AG08396 (cell line): ENCODE measurements around the gene WNK4.
"Not testable (repeated sequence)": the region's sequence is repeated elsewhere in the genome, so short reads cannot be mapped to it uniquely, and the experiment has no call there.

Source experiments
- DNase-seq: peaks from one replicate; pipeline ENCODE4 v3.0.0; 2012; ENCODE audit warnings: low spot score, mixed read lengths

Gene WNK4

DNA sequence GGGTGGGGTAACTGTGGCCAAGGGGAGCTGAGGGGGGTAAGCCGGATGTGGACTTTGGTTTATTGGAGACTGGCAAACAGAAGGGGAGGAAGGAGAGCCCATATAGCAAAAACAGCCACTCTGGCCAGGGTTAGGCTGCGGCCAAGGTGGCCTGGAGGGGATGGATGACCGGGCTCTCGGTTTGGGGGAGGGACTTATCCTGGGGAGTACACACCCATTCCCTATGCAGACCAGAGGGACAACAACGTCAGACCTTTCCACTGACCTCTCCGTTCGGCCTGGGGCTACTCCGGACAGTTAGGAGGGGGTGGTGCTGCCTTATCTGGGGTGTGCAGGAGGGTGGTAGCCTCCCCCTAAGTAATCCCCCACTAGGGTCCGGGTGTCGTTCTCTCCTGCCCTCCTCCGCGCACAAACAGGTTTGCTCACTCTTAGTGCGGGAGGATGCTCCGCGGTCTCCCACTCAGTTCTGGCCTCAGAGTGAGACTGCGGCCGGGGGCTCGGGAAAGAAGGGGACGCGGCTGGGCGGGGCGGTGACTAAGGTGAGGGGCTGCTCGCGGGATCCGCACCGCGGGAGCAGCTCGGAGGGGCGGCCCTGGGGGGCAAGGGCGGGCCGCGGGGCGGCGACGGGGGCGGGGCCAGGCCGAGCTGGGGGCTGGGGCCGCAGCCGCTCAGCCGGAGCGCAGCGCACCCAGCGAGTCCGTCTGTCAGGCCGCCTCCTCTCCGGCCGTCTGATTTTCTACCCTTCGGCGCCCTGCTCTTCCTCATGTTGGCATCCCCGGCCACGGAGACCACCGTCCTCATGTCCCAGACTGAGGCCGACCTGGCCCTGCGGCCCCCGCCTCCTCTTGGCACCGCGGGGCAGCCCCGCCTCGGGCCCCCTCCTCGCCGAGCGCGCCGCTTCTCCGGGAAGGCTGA lies at the start of gene WNK4:
Gene WNK4, plus strand, starts transcription at position 675 of the 915 bp plus-strand sequence. Its CDS starts 89 bp downstream, at position 764.
- DNase-seq, result peak; percentile 79

DNA sequence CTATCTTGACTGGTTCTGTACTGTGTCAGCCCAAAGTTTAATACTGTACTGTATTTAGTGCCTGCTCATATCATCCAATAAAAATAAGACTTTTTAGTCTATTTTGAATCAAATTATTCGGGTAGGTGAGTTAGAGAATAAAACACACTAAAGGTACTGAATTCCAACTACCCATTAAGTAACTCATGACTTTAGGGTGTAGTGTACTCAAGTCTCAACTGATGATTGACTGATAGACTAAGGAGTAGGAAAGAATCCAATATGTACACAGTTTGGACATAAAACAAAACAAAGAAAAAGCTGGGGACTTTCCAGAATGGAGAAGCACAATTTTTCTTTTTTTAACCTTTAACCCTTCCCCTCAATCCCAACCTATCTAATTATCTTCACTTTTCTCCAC lies 39.7 kb upstream of the WNK4 start:
- DNase-seq, result no peak

DNA sequence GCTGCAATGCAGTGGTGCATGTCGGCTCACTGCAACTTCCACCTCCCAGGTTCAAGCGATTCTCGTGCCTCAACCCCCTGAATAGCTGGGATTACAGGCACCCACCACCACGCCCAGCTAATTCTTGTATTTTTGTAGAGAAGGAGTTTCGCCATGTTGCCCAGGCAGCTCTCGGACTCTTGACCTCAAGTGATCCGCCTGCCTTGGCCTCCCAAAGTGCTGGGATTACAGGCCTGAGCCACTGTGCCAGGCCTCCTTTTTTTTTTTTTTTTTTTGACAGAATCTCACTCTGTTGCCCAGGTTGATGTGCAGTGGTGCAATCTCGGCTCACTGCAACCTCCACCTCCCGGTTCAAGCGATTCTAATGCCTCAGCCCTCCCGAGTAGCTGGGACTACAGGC lies 37.5 kb upstream of the WNK4 start:
- not testable (repeated sequence) for DNase-seq

DNA sequence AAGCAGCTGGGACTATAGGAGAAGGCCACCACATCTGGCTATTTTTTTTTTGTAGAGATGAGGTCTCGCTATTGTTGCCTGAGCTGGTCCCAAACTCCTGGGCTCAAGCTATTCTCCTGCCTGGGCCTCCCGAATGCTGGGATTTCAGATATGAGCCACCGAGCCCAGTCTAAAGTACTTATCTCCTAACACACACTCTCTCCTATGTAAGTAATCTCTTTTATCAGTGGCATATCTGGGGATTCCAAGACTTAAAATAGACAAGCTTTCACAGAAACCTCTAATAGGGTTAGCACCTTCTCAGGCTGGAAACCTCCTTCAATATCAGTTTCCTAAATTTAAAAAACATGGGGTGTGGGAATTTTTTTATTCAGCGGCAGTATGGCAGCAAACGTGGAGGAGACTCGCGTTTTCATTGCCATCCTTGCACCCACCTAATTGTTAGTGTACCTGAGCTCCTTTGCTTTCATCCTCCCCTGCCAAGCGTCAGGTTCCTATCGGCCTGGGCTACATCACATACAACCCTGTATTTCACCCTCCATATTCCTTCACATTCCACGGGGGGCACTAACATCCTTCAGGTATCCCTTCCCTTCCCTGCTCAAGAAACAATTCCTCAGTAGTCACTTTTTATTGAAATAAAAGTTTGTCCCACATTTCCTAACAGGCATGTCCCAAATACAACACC lies 36.7 kb upstream of the WNK4 start:
- DNase-seq, result no peak

DNA sequence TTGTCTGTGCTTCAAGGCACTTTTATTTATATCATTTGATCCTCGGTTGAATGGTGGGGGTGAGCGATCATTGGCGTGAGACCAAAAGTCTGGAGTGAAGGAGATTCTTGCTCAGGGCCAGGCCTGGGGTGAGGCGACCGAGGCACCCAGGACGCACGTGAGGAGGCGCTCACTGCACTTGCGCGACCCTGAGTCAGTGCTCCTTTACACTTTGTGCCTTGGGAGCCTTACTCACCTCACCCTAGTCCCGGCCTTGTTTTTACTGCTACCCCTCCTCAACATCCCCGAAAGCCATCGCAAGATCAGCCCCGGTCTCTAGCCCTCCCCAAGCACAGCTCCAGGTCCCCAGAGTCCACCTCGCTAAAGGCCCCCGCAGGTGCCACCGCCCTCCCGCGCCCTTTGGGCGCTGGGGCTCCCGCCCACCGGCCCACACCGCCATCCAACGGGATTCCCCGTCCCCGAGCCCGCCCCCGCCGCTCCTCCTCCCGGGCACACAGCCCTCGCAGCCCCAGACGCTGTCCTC lies 36.1 kb upstream of the WNK4 start:
- peak; percentile 77 for DNase-seq

DNA sequence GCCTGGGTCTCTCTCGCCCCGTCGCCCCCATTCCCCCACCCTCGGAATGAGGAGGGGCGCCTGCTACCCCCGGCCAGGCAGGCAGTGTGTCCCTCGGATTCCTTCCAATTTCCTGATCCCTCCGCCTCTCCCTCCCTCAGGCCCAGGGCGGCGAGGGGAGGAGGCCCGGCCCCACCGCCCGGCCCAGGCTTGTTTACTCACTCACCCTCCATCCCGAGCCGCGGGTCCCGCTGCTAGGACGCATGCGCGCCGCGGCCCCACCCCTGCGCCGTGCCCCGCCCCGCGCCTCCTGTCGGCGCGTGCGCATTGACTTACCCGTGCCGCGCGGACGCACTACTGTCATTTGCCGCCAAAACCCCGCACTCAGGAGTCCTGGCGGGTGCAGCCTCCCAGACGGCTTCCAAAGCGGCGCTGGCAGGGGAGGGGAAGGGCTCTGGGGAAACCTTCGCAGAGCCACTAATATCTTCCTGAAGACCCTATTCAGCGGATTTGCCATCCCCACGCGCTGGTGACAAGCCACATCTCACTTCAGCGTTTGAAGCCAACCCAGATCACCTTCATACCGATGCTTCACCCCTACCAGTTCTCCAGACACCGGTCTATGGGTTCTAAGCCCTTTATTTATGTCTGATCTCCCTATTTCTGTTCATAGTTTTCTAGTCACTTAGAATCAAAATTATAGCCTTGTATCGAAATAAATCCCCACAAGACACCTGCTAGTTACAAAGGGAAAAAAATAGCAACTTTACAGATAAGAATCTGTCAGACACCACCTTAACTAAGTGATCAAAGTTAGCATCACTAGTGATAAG lies 35.4 kb upstream of the WNK4 start, which contains the start of gene EZH1:
Gene EZH1, minus strand, starts transcription at position 235 of the 812 bp plus-strand sequence. CDS start 16,099 bp downstream, outside the sequence.
- peak; percentile 100 for DNase-seq

DNA sequence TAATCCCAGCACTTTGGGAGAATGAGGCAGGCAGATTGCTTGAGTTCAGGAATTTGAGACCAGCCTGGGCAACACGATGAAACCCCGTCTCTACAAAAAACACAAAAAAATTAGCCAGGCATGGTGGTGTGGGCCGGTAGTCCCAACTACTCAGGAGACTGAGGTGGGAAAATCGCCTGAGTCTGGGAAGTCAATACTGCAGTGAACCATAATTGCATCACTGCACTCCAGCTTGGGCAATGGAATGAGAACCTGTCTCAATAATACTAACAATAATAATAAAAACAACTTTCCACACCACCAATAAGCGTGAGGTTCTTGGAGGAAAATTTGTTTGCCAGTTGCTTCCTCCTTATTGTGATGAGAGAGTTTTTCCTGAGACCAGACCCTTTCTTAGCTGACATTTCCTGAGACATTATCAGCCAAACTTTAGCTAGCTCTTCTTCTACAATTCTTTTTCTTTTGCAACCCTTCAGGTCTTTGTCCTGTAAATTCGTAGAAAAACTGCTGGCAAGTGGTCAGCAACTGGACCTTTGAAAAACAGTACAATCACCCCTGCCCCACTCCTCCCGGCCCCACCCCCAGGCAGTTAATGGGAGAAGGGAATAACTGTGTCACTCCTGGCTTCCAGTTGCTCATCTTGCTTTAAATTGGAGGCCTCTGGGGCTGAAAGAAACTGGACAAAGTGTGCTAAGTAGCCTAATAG lies 32.1 kb upstream of the WNK4 start:
- DNase-seq, result no peak

DNA sequence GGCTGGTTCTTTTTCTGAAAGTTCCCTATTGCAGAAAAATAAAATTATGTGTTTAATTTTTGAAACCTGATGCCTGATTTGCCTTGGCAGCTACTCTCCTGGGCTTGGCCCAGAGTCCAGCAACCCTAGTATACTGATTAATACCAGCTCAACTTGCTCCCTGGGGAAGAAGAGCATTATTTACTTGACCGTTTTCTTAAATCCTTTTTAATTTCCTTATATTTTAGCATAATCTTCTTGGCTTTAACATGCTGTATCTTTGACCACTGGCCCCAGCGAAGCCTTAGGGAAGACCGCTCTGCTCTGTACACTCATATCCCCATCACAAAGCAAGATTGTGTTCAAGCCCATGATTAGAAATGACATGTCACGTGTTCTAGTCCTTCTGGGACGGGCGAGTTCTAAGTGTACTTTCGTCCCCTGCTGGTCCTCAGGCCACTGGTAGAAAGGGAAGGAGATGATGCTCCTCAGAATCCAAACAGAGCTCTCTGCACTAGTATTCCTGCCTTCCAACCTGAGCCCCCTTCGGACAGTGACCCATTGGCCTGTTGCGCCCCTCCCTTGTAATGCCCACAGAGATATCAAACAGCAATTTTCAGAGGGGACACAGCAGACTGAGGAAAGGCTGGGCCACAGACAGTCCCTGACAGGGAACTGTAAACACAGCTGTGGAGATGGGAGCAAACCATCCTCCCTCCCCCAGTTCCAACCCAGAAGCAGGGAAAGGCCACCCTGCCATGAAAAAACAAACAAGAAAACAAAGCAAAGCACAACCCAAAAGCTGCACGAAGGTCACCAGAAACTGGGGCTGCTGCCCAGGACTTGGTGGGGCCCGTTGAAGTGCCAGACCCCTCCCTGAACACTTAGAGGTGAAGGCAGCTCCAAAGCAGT lies 31.3 kb upstream of the WNK4 start:
- no peak for DNase-seq

DNA sequence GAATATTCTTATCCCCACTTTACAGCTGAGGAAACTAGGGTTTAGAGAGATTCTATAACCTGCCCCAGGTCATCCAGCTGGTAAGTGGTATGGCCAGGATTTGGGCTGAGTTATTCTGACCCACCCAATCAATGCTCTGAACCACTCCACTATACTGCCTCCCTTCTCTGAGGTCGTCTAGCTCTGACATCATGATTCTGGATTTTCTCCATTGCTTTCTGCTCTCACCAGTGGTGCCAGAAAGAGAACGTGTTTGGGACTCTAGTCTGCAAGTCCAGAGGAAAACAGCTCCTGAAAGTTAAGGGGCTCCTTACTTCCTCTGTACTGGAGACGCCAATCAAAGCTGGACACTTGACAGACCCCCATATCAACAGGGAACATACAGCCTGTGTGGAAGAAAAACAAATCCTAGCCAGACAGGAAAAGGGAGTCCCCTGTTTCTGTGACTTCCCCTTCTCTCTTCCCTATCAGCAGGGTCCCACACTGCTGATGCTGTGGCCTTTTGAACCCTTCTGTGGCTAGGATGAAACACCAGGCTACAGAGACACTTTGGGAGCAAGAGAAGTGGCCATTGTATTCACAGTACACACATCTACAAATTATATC lies 29.6 kb upstream of the WNK4 start:
- no peak for DNase-seq

DNA sequence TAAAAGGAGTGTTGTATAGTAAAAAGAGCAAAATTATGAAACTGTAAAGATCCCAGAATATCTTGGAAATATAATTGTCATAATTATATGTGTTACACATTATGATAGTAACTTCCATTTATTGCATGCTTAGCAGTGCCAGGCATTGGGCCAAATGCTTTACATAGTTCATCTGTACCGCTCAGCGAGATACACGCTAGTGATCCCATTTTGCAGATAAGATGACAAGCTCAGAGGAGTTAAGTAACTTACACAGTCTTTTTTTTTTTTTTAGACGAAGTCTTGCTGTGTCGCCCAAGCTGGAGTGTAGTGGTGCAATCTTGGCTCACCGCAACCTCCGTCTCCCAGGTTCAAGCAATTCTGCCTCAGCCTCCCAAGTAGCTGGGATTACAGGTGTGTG lies 28.8 kb upstream of the WNK4 start:
- DNase-seq, result no peak

DNA sequence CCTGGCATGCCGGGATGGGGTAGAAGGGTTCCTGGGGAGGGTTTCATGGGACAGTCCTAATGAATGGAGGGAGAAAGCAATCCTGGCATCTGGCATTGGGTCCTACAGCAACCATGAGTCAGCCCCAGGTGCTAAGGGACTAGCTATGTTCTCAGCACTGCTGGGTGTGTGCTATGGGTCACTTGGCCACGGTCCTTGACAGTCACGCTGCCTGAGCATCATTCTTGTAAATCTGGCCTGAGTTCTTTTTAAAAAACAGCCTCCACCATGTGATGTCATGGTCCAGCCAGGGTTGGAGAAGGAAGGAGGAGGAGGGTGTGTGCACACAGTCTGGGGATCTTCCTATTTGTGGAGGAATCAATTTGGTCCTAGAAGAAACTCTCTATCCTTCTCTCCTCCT lies 25.6 kb upstream of the WNK4 start:
- no peak for DNase-seq

DNA sequence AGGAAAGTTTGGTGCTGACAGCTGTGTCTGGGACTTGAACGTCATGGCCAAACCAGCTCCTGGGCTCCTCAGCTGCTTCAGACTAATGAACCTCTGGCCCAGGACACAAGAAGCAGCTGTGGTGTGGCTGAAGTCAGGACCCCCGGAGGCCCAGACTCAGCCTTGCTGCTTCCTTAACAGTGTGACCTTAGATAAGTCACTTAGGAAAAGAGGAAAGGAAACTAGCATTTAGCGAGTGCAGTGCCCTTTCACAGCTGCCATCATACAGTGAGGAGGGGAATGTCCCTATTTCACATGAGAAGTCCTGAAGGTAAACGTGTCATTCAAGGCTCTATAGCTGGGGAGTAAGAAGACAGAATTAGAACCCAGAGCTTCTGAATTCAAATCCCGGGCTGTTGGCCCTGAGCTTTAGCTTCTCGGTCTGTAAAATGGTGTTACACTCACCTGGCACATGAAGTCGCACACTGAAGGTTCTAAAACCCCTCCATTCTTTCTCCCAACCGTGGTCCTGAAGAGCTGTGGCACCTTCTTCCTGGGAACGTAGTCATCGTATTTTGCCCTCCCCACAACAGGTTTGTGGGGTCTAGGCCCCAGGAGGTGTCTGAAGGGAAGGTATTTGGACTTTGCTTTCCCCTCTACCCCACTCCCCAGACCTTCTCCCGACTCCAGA lies 20.3 kb upstream of the WNK4 start:
- DNase-seq, result no peak

DNA sequence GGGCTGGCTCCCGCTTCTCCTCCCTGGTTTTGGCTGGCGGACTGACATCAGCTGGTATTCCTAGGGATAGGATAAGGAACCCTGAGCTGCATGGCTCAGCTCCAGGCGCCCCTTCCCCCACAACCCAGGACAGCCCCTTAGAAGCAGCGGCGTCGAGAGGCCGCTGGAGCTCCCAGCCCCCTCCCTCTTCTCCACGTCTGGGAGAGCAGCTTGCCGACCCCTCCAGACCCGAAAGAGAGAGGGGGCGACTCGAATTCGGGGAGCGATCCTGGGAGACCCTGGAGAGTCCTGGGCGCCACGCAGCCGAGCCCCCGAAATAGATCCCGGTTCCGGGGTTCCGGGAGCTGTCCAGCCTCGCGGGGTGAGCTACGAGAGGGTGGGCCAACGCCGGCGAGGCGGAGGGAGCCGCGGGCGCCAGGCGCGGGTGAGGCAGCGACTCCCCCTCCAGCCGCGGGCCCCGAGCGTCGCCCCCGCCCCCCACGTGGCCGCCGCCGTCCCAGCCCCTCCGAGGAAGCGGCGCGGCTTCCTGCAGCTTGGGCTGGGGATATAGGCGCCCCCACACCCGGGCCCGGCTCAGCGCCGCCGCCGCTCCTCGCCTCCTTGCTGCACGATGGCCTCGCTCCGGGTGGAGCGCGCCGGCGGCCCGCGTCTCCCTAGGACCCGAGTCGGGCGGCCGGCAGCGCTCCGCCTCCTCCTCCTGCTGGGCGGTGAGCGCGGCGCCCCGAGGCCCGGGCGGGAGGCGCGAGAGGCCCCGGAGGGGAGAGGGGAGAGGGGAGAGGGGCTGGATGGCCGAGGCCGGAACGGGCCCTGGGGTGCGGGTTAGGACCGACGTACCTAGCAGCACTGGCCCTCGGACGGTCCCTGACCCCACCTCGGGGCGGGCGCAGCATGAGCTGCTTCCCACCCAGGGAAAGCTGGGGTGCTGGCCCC lies 19.5 kb upstream of the WNK4 start, which contains the start of gene RAMP2:
Gene RAMP2, plus strand, starts transcription at position 576 of the 930 bp plus-strand sequence. Its CDS starts 35 bp downstream, at position 611.
- peak; percentile 60 for DNase-seq

DNA sequence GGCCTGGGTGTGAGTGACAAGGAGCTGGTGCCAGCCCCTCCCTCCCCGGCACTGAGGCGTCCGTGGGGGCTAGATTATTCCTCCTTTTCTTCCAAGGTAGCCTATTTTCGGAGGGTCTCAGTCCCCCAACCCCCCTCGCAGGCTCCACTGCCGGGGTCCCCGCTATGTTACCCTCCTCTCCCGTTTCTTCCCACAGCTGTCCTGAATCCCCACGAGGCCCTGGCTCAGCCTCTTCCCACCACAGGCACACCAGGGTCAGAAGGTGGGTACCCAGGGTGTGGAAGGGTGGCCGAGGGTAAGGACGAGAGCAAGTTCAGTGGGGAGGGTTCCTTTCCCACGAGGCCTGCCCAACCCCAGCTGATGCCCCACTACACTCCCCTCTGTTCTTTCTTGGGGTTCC lies 18.8 kb upstream of the WNK4 start:
- no peak for DNase-seq

DNA sequence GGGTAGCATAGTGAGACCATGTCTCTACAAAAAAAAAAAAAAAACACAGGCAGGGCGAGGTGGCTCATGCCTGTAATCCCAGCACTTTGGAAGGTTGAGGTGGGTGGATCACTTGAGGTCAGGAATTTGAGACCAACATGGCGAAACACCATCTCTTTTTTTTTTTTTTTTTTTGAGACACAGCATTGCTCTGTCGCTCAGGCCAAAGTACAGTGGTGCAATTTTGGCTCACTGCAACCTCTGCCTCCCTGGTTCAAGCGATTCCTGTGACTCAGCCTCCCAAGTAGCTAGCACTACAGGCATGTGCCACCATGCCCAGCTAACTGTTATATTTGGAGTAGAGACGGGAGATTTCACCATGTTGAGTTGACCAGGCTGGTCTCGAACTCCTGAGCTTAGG lies 14.3 kb upstream of the WNK4 start:
- no peak for DNase-seq

DNA sequence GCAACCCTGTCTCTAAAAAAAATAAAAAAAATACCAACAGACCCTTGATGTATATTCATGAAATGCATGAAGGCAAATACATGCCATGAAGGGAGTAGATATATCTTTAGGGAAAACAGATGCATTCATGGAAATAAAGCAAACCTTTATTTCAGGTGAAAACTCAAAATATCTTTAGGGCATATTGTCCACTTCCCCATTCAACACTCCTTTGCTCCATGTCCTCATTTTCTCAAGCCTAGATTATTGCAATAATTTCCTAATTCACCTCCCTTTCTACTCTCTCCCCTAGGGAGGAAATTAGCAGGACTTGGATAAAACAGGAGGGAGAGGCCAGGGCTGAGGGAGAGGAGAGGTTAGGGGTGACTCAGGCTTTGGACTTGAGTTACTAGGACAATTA lies 12.9 kb upstream of the WNK4 start:
- no peak for DNase-seq

DNA sequence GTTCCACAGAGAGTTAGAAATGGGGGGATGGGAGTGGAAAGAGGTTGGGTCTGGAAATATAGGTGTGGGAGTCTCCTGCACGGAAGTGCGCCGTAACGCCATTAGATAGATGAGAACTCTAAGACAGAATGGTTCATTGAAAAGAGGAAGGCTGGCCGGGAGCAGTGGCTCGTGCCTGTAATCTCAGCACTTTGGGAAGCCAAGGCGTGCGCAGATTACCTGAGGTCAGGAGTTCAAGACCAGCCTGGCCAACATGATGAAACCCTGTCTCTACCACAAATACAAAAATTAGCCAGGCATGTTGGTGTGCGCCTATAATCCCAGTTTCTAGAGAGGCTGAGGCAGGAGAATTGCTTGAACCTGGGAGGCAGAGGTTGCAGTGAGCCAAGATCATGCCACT lies 12.4 kb upstream of the WNK4 start:
- not testable (repeated sequence) for DNase-seq

DNA sequence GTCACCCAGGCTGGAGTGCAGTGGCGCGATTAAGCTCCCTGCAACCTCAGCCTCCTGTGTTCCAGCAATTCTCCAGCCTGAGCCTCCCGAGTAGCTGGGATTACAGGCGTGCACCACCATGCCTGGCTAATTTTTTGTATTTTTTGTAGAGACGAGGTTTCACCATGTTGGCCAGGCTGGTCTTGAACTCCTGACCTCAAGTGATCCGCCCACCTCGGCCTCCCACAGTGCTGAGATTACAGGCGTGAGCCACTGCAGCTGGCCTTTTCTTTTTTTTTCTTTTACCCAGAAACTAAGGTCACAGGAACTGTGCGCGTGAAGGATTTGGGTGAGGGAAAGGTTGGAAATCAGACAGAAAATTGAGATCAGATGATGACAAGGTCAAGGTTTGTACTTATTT lies 10.4 kb upstream of the WNK4 start:
- not testable (repeated sequence) for DNase-seq
